ENCODE data around the gene FITM2. TPM values are rescaled to one million over a fixed set of nuclear protein-coding genes. Genes with fewer than 3 reads are reported as not detected.

FITM2 gene
- total RNA-seq, 1 donor from 2014 or later = 7.5 TPM

Other genes starting within 250 kb of the FITM2 start
- 1.5 TPM for gene JPH2, start 124.0 kb downstream of the FITM2 start, total RNA-seq
- 34.1 TPM for gene OSER1, start 100.4 kb downstream of the FITM2 start, total RNA-seq
- gene GDAP1L1, start 63.9 kb downstream of the FITM2 start, total RNA-seq = not detected
- gene R3HDML, start 25.8 kb upstream of the FITM2 start, total RNA-seq = not detected
- not detected for gene HNF4A, start 44.5 kb upstream of the FITM2 start, total RNA-seq
- gene TTPAL, start 164.7 kb upstream of the FITM2 start, total RNA-seq = 8.5 TPM
- gene SERINC3, start 210.9 kb upstream of the FITM2 start, total RNA-seq = 114 TPM

All from sciatic nerve (tissue), 1 donor.